Choroid plexus epithelial cell (primary cell): Measurements from ENCODE around the gene ANO10.
A peak's percentile ranks its signal among the peaks of the same experiment; 100 is the strongest.

Experiments used
- DNase-seq: peaks from one replicate; pipeline ENCODE4 v3.0.0-alpha.2; 2010; ENCODE audit warnings: low read depth
- H3K4me3 ChIP-seq: 2 replicates; pipeline ENCODE4 v1.5.1; 2011; ENCODE audit warnings: low read depth, mild to moderate bottlenecking, control low read depth, low read length, moderate library complexity
- TF ChIP-seq, protein P1 (sequence below): conservative IDR thresholded peaks from 2 replicates; pipeline ENCODE4 v1.5.1; 2011; ENCODE audit warnings: low read depth, mild to moderate bottlenecking, control low read depth, inconsistent platforms, low read length, moderate library complexity

The ANO10 gene

DNA sequence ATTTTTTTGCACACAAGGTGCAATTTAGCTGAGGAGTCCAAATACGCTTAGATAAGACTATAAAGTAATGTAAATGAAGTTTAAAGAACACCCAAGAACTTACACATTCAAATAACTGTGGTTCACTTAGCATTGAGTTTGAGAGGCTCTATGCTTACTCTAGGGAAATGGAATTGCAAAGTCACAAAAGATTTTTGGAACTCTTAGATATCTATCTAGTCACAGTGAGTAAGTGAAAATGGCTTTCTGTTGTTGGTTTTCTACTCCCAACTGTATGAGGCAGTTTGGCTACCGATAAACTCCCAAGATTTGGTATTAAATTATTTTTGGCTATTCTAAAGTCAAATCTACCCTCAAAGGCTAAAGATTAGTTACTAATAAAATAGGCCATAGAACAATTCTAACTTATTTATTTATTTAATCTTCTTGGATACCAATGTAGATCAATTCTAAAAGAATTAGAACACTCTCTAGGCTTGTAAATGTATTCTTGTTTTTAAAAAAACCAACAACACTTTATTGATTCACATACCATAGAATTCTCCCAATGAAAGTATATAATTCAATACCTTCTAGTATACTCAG is 170.0 kb downstream of the ANO10 start:
- no peak for DNase-seq
- TF ChIP-seq, protein P1, sequence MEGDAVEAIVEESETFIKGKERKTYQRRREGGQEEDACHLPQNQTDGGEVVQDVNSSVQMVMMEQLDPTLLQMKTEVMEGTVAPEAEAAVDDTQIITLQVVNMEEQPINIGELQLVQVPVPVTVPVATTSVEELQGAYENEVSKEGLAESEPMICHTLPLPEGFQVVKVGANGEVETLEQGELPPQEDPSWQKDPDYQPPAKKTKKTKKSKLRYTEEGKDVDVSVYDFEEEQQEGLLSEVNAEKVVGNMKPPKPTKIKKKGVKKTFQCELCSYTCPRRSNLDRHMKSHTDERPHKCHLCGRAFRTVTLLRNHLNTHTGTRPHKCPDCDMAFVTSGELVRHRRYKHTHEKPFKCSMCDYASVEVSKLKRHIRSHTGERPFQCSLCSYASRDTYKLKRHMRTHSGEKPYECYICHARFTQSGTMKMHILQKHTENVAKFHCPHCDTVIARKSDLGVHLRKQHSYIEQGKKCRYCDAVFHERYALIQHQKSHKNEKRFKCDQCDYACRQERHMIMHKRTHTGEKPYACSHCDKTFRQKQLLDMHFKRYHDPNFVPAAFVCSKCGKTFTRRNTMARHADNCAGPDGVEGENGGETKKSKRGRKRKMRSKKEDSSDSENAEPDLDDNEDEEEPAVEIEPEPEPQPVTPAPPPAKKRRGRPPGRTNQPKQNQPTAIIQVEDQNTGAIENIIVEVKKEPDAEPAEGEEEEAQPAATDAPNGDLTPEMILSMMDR, result no peak
- no peak overlapping the region for H3K4me3 ChIP-seq

DNA sequence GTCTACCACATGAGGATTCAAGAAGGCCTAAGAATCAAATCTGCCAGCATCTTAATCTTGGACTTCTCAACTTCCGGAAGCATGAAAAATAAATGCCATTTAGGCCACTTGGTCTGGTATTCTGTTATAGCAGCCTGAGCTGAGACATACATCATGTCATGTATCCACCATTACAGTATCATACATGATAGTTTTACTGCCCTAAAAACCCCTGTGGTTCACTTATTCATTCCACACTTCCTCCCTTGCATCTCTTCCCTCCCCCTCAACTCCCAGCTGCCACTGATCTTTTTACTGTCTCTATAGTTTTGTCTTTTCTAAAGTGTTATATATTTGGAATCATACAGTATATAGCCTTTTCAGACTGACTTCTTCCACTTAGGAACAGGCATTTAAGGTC is 173.7 kb downstream of the ANO10 start:
- TF ChIP-seq, protein P1, result no peak
- no peak for DNase-seq
- H3K4me3 ChIP-seq, result no peak overlapping the region

- DNase-seq, result no peak
- TF ChIP-seq, protein P1, result no peak
- H3K4me3 ChIP-seq, result no peak overlapping the region
Observed at GRCh38 chr3:43445820-43446219, 176.0 kb downstream of the ANO10 start.

- DNase-seq, result no peak
- TF ChIP-seq, protein P1, result peak; percentile 16
- no peak overlapping the region for H3K4me3 ChIP-seq
Observed at GRCh38 chr3:43442872-43443395, 178.9 kb downstream of the ANO10 start.

GRCh38 chr3:43436507-43437140 is 185.2 kb downstream of the ANO10 start:
- TF ChIP-seq, protein P1, result no peak
- no peak for DNase-seq
- no peak overlapping the region for H3K4me3 ChIP-seq

DNA sequence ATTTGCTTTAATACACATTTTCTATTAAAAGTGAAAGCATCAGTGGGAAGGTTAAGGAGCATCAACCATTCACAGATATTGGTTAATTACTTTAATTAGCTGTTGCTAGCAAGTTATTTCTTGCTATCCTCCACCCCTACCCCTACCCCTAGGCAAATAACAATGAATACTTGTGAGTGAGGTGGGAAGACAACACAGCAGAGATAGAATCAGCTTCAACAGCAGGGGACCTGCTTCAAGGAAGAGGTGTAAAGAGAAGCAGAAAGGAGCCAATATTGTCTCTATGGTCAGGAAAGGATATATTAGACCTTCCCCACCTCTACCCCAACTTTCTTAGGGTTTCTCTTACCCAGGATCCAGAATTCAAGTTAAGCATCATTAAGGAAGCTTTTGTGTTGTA is 186.1 kb downstream of the ANO10 start:
- no peak overlapping the region for H3K4me3 ChIP-seq
- no peak for DNase-seq
- TF ChIP-seq, protein P1, result no peak

- DNase-seq, result no peak
- no peak overlapping the region for H3K4me3 ChIP-seq
- TF ChIP-seq, protein P1, result no peak
Observed at GRCh38 chr3:43434431-43434830, 187.4 kb downstream of the ANO10 start.
